CD14-positive monocyte (primary cell): ENCODE measurements around the gene CD300E. TPM values are rescaled to one million over a fixed set of nuclear protein-coding genes. Genes with fewer than 3 reads are reported as not detected.

Experiments
- DNase-seq, 3 donors: peaks; one replicate each; pipeline ENCODE4 v3.0.0-alpha.2; 2011 to 2022
- H2AFZ ChIP-seq: 2 replicates; pipeline ENCODE4 v1.6.0; 2012; ENCODE audit warnings: mild to moderate bottlenecking, low read depth, low read length, inconsistent platforms; ENCODE audit not compliant: insufficient read depth, poor library complexity, severe bottlenecking
- H3K27ac ChIP-seq, 2 donors: 1 replicate in 1 of 2; 2 replicates in 1 of 2; pipeline ENCODE4 v1.5.1; 2012 to 2013; ENCODE audit warnings: low read length in 2 of 2, control low read depth in 1 of 2, inconsistent platforms in 1 of 2, low read depth in 1 of 2, mild to moderate bottlenecking in 1 of 2
- H3K27me3 ChIP-seq, 2 donors: one replicate each; pipeline versions ENCODE4 v1.6.0 to v1.6.1; 2011 to 2013; ENCODE audit warnings: low read length in 2 of 2; ENCODE audit not compliant: control insufficient read depth in 2 of 2, insufficient read depth in 2 of 2
- H3K36me3 ChIP-seq, 2 donors: replicated peaks in 1 of 2; 1 replicate in 1 of 2; 2 replicates in 1 of 2; pipeline versions ENCODE4 v1.5.1 to v1.6.1; 2012 to 2013; ENCODE audit warnings: low read length in 2 of 2, control low read depth in 1 of 2, inconsistent platforms in 1 of 2, mild to moderate bottlenecking in 1 of 2; ENCODE audit not compliant: insufficient read depth in 2 of 2, control insufficient read depth in 1 of 2
- H3K4me1 ChIP-seq, 2 donors: 1 replicate in 1 of 2; 2 replicates in 1 of 2; pipeline versions ENCODE4 v1.5.1 to v1.6.1; 2012 to 2013; ENCODE audit warnings: low read length in 2 of 2, control low read depth in 1 of 2, inconsistent platforms in 1 of 2, mild to moderate bottlenecking in 1 of 2, moderate library complexity in 1 of 2; ENCODE audit not compliant: insufficient read depth in 2 of 2, control insufficient read depth in 1 of 2
- H3K4me2 ChIP-seq: replicated peaks from 2 replicates; pipeline ENCODE3; 2012; ENCODE audit warnings: low read length, moderate library complexity, mild to moderate bottlenecking; ENCODE audit not compliant: poor library complexity, severe bottlenecking; ENCODE audit errors: extremely low read depth
- H3K4me3 ChIP-seq, 3 experiments: fragments of 200-600 bp in 1 of 3; sonication (generic) in 1 of 3; replicated peaks in 1 of 3; 1 replicate in 2 of 3; 2 replicates in 1 of 3; pipeline ENCODE4 v1.5.1; 2011 to 2013; ENCODE audit warnings: low read length in 3 of 3, mild to moderate bottlenecking in 3 of 3, control low read depth in 2 of 3, low read depth in 2 of 3, inconsistent platforms in 1 of 3, moderate library complexity in 1 of 3
- H3K79me2 ChIP-seq: 2 replicates; pipeline ENCODE4 v1.6.0; 2012; ENCODE audit warnings: mild to moderate bottlenecking, control low read depth, inconsistent platforms, low read length, moderate library complexity; ENCODE audit not compliant: insufficient read depth
- H3K9ac ChIP-seq: 2 replicates; pipeline ENCODE4 v1.6.0; 2017; ENCODE audit warnings: low read length, mild to moderate bottlenecking; ENCODE audit not compliant: insufficient read depth, poor library complexity, severe bottlenecking
- H3K9me3 ChIP-seq, 2 donors: replicated peaks in 1 of 2; 1 replicate in 1 of 2; 2 replicates in 1 of 2; pipeline versions ENCODE4 v1.5.1 to v1.6.1; 2012 to 2013; ENCODE audit warnings: low read length in 2 of 2, control low read depth in 1 of 2; ENCODE audit not compliant: control insufficient read depth in 1 of 2, insufficient read depth in 1 of 2
- H4K20me1 ChIP-seq: 2 replicates; pipeline ENCODE4 v1.6.0; 2012; ENCODE audit warnings: mild to moderate bottlenecking, low read length, control low read depth, moderate library complexity; ENCODE audit not compliant: insufficient read depth
- H3K27ac Mint-ChIP-seq, 7 donors: one replicate each; pipeline ENCODE4 v1.8.0; 2020; ENCODE audit warnings: mild to moderate bottlenecking in 7 of 7, mixed read lengths in 7 of 7, moderate library complexity in 6 of 7, inconsistent platforms in 2 of 7
- H3K27me3 Mint-ChIP-seq, 3 donors: one replicate each; pipeline ENCODE4 v1.8.0; 2021 to 2022; ENCODE audit warnings: low read depth in 3 of 3, mild to moderate bottlenecking in 3 of 3, mixed read lengths in 3 of 3, moderate library complexity in 3 of 3, inconsistent platforms in 1 of 3
- H3K36me3 Mint-ChIP-seq, 2 donors: one replicate each; pipeline ENCODE4 v1.8.0; 2020; ENCODE audit warnings: mixed read lengths in 2 of 2, inconsistent platforms in 1 of 2, mild to moderate bottlenecking in 1 of 2
- H3K4me1 Mint-ChIP-seq: one replicate; pipeline ENCODE4 v1.8.0; 2020; ENCODE audit warnings: mild to moderate bottlenecking, mixed read lengths
- H3K4me3 Mint-ChIP-seq, 2 donors: one replicate each; pipeline ENCODE4 v1.8.0; 2020; ENCODE audit warnings: mild to moderate bottlenecking in 2 of 2, mixed read lengths in 2 of 2, moderate library complexity in 1 of 2
- H3K9me3 Mint-ChIP-seq, 7 donors: one replicate each; pipeline ENCODE4 v1.8.0; 2020 to 2022; ENCODE audit warnings: mixed read lengths in 7 of 7, mild to moderate bottlenecking in 6 of 7, moderate library complexity in 6 of 7, inconsistent platforms in 2 of 7
- CTCF ChIP-seq: fragments of 200-600 bp; IDR thresholded peaks from one replicate; pipeline ENCODE4 v1.8.0; 2022; ENCODE audit warnings: antibody characterized with exemption, mild to moderate bottlenecking
- WGBS: methylation state at CpG from one replicate; pipeline ENCODE4 v1.1.5; 2013; ENCODE audit warnings: missing lambda C conversion rate; ENCODE audit not compliant: insufficient coverage; 5-methylcytosine and 5-hydroxymethylcytosine counted together
- intact Hi-C, 2 donors: fragments of 100-400 bp; cut with micrococcal nuclease; formaldehyde crosslinking; loops; one replicate each; pipeline versions ENCODE4 v1.15.0 to v1.15.1; 2023
- polyA plus RNA-seq, 3 donors: library from polyadenylated mRNA; depleted of rRNA in 1 of 3; unstranded in 2 of 3; stranded (reverse) in 1 of 3; fragments of 300-500 nt in 2 of 3; fragments of >200 nt in 1 of 3; fragmentation: Illumina TruSeq in 2 of 3; gene quantifications; 1 replicate in 2 of 3; 2 replicates in 1 of 3; pipeline ENCODE4 v1.2.3, GENCODE V29; 2012 to 2021

CD300E gene
- polyA plus RNA-seq, 3 donors, result 65.0 to 228 (median 122) TPM

- Histone ChIP-seq H3K4me2 (no peak overlapping the region), H2AFZ (no peak overlapping the region), H3K9ac (no peak overlapping the region), H4K20me1 (no peaks in the 10 kb centered on the region), H3K27ac (no peak overlapping the region), H3K36me3 (no peaks in the 10 kb centered on the region), H3K4me1 (peaks cover 9 to 10% of the 10 kb centered on the region in 2 donors), H3K79me2 (no peaks in the 10 kb centered on the region), H3K9me3 (peaks cover 8 to 10% of the 10 kb centered on the region in 2 donors), H3K4me3 (no peak overlapping the region), H3K27me3 (no peaks in the 10 kb centered on the region)
- Mint-ChIP-seq H3K9me3 (peaks cover 5 to 14% (median 10%) of the 10 kb centered on the region in 7 donors), H3K27ac (no peak overlapping the region), H3K36me3 (peaks cover 0 to 8% of the 10 kb centered on the region in 2 donors), H3K4me3 (peak overlapping the region in 1 of 2 donors; percentile 2), H3K4me1 (peaks cover 12% of the 10 kb centered on the region), H3K27me3 (peaks cover 5 to 7% (median 6%) of the 10 kb centered on the region in 3 donors)
- TF ChIP-seq CTCF, result no peak
- WGBS, result 95% methylated on average over 8 of the region's 14 CpGs
- no peak for DNase-seq
- intact Hi-C loops, result no loop called here
Observed at GRCh38 chr17:74584292-74585060, 39.1 kb downstream of the CD300E start.

GRCh38 chr17:74582633-74583032 lies 40.9 kb downstream of the CD300E start:
- 97% methylated on average over 8 of the region's 10 CpGs for WGBS
- no peak overlapping the region for H3K4me2 ChIP-seq
- H3K27me3 ChIP-seq, result no peaks in the 10 kb centered on the region
- intact Hi-C loops, result no loop called here
- Mint-ChIP-seq H3K36me3 (peaks cover 0 to 5% of the 10 kb centered on the region in 2 donors), H3K4me1 (peaks cover 21% of the 10 kb centered on the region), H3K27ac (no peak overlapping the region), H3K27me3 (peaks cover 7 to 8% (median 7%) of the 10 kb centered on the region in 3 donors), H3K9me3 (peaks cover 5 to 14% (median 10%) of the 10 kb centered on the region in 7 donors), H3K4me3 (no peak overlapping the region)
- no peak overlapping the region for H3K27ac ChIP-seq
- H3K9ac ChIP-seq, result no peak overlapping the region
- no peak for TF ChIP-seq CTCF
- no peaks in the 10 kb centered on the region for H3K36me3 ChIP-seq
- no peaks in the 10 kb centered on the region for H4K20me1 ChIP-seq
- peaks cover 13 to 17% of the 10 kb centered on the region in 2 donors for H3K4me1 ChIP-seq
- DNase-seq, result no peak
- no peak overlapping the region for H3K4me3 ChIP-seq
- peaks cover 8 to 10% of the 10 kb centered on the region in 2 donors for H3K9me3 ChIP-seq
- no peaks in the 10 kb centered on the region for H3K79me2 ChIP-seq
- H2AFZ ChIP-seq, result no peak overlapping the region
